H1 (cell line): ENCODE data around the gene FAM50A. TPM values are rescaled to one million over a fixed set of nuclear protein-coding genes. Genes with fewer than 3 reads are reported as not detected.

Source experiments
- CBX8 ChIP-seq: fragments of 300-800, 300-1000 bp; sonication (generic); IDR thresholded peaks from 2 replicates; pipeline ENCODE4 v1.7.1; 2016; ENCODE audit warnings: low read depth, low read length, borderline replicate concordance
- CHD7 ChIP-seq: fragments of 300-600 bp; sonication (generic); IDR thresholded peaks from 2 replicates; pipeline ENCODE4 v1.7.1; 2012; ENCODE audit warnings: low read length, moderate library complexity, mild to moderate bottlenecking, inconsistent platforms; ENCODE audit not compliant: insufficient replicate concordance
- CTBP2 ChIP-seq: IDR thresholded peaks from 2 replicates; pipeline ENCODE4 v1.7.0; 2011; ENCODE audit warnings: borderline replicate concordance, mild to moderate bottlenecking, moderate library complexity, mixed read lengths, low read length; ENCODE audit not compliant: insufficient read depth, insufficient read length
- EZH2 ChIP-seq: fragments of 200-600 bp; sonication (generic); IDR thresholded peaks from 2 replicates; pipeline ENCODE4 v1.7.1; 2012; ENCODE audit warnings: low read depth, mild to moderate bottlenecking, moderate library complexity, low read length, inconsistent platforms; ENCODE audit not compliant: severe bottlenecking
- KDM4A ChIP-seq: IDR thresholded peaks from one replicate; pipeline ENCODE4 v1.7.1; 2012; ENCODE audit warnings: low read depth, mild to moderate bottlenecking, moderate library complexity, low read length, inconsistent platforms; ENCODE audit not compliant: severe bottlenecking
- RNF2 ChIP-seq: fragments of 200-900, 300-1000 bp; sonication (generic); IDR thresholded peaks from 2 replicates; pipeline ENCODE4 v1.7.1; 2016; ENCODE audit warnings: borderline replicate concordance, low read depth, mild to moderate bottlenecking, antibody characterized with exemption, low read length; ENCODE audit not compliant: poor library complexity, severe bottlenecking; ENCODE audit errors: missing control alignments
- SUZ12 ChIP-seq: fragments of 200-600 bp; sonication (generic); IDR thresholded peaks from 2 replicates; pipeline ENCODE4 v1.6.1; 2012; ENCODE audit warnings: mild to moderate bottlenecking, inconsistent platforms, low read length, moderate library complexity, mixed read lengths
- TAF7 ChIP-seq: optimal IDR thresholded peaks from 2 replicates; pipeline ENCODE3; 2011; ENCODE audit warnings: low read depth, mild to moderate bottlenecking, inconsistent platforms, low read length, moderate library complexity, borderline replicate concordance
- polyA plus RNA-seq, 7 experiments: library from polyadenylated mRNA; depleted of rRNA in 3 of 7; stranded (reverse) in 5 of 7; unstranded in 2 of 7; fragments of >200 nt in 5 of 7; fragments of 200-250 nt in 2 of 7; gene quantifications; 1 replicate in 5 of 7; 2 replicates in 1 of 7; 4 replicates in 1 of 7; pipeline versions ENCODE4 v1.2.1 to v1.2.3, GENCODE V29; 2011 to 2013; ENCODE audit warnings: missing spikeins in 2 of 7, mixed read lengths in 2 of 7
- total RNA-seq: library from RNA; stranded (reverse); fragmentation: NEBNext Ultra II Directional; extraction: Animal tissue kit (Norgen Biotek cat#: 25700); gene quantifications from 2 replicates; pipeline ENCODE4 v1.2.1, GENCODE V29; 2021

FAM50A gene
- total and polyA plus RNA-seq, 2 of the 8 experiments (the other 6 are each of a cell fraction or from before 2014, with no cell fraction given), result 30.7 to 48.7 TPM

GRCh38 chrX:154398668-154399526 is 45.0 kb upstream of the FAM50A start (continued):
- no peak for TF ChIP-seq RNF2
- TF ChIP-seq CBX8, result no peak
- TF ChIP-seq KDM4A, result no peak
- TF ChIP-seq CHD7, result no peak
- TF ChIP-seq SUZ12, result no peak
- TF ChIP-seq EZH2, result no peak
- no peak for TF ChIP-seq CTBP2
- peak; percentile 45 for TF ChIP-seq TAF7
